ENCODE results near the gene BCL10. TPM values are rescaled to one million over a fixed set of nuclear protein-coding genes. Genes with fewer than 3 reads are reported as not detected.

Gene BCL10
- total RNA-seq, 2 experiments from 2014 or later = 50.0 to 52.0 TPM

DNA sequence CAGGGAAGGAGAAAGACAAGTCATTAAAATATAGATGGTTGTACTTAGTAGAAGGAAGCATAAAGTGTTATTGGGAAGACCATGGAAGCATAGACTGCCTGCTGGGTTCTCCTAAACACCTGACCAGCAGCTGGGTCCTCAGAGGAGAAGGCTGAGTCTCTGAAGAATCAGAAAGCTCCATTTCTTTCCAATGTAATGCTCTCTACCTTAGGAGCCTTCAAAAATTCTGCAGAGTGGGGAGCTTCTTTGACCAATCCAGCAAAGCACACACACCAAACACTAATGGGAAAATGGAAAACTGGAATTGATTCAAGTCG is 21.1 kb upstream of the BCL10 start:
- ATAC-seq (ENCODE audit: poor library complexity) (no peak), DNase-seq (no peak)
- no peak overlapping the region for H3K4me3 ChIP-seq (ENCODE audit: low read length)
- no peaks in the 10 kb centered on the region for H3K9me3 ChIP-seq (ENCODE audit: control insufficient read depth in 1 of 2, insufficient read depth in 1 of 2, low read length in 2 of 2)
- CTCF ChIA-PET = interaction anchor here (1.0 to 1.6 kb wide), 2 partner anchors 18 to 105 kb away, joined by 3 read pairs; no protein-coding TSS in a partner anchor
- Mint-ChIP-seq H3K4me3 (no peak overlapping the region), H3K9me3 (no peaks in the 10 kb centered on the region), H3K36me3 (ENCODE audit: low read depth) (no peaks in the 10 kb centered on the region), H3K27me3 (no peaks in the 10 kb centered on the region), H3K27ac (no peak overlapping the region), H3K4me1 (ENCODE audit: low read depth) (peaks cover 10% of the 10 kb centered on the region)
- POLR2A ChIA-PET = no interaction called here
- H3K27me3 ChIP-seq (ENCODE audit: control insufficient read depth in 1 of 2, insufficient read depth in 2 of 2, low read length in 2 of 2) = no peaks in the 10 kb centered on the region
- TF ChIP-seq, protein P1, sequence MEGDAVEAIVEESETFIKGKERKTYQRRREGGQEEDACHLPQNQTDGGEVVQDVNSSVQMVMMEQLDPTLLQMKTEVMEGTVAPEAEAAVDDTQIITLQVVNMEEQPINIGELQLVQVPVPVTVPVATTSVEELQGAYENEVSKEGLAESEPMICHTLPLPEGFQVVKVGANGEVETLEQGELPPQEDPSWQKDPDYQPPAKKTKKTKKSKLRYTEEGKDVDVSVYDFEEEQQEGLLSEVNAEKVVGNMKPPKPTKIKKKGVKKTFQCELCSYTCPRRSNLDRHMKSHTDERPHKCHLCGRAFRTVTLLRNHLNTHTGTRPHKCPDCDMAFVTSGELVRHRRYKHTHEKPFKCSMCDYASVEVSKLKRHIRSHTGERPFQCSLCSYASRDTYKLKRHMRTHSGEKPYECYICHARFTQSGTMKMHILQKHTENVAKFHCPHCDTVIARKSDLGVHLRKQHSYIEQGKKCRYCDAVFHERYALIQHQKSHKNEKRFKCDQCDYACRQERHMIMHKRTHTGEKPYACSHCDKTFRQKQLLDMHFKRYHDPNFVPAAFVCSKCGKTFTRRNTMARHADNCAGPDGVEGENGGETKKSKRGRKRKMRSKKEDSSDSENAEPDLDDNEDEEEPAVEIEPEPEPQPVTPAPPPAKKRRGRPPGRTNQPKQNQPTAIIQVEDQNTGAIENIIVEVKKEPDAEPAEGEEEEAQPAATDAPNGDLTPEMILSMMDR (IDR thresholded peaks at IDR 0.05) = no peak
- intact Hi-C loops (cut with DNase I, micrococcal nuclease) = no loop called here
- no peaks in the 10 kb centered on the region for H3K36me3 ChIP-seq (ENCODE audit: insufficient read depth, low read length)
- no peak overlapping the region for H3K27ac ChIP-seq (ENCODE audit: low read depth in 1 of 2, low read length in 2 of 2)
- peaks cover 13% of the 10 kb centered on the region for H3K4me1 ChIP-seq (ENCODE audit: insufficient read depth, low read length)

DNA sequence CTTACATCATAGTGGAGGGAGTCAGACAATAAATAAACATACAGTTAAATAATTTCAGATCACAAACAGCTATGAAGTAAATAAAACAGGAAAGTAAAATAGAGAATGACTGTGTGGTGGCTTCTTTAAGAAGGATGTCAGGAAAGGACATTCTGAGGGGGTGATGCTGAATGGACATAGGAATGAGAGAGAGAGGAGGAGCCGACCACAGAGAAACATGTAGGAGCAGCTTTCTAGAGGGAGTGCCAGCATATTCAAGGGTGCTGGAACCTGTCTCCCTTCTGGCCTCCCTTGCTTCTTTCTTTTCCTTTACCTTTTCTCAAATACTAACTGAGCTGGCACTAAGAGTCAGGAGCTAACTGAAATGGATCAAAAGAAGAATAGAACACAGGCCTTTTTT is 20.5 kb upstream of the BCL10 start:
- ChIA-PET CTCF (interaction anchor here (1.0 to 1.6 kb wide), 2 partner anchors 19 to 105 kb away, joined by 3 read pairs; no protein-coding TSS in a partner anchor), POLR2A (no interaction called here)
- H3K4me1 Mint-ChIP-seq (ENCODE audit: low read depth) = peaks cover 10% of the 10 kb centered on the region
- H3K27me3 Mint-ChIP-seq = no peaks in the 10 kb centered on the region
- Histone ChIP-seq H3K4me3 (ENCODE audit: low read length) (no peak overlapping the region), H3K27me3 (ENCODE audit: control insufficient read depth in 1 of 2, insufficient read depth in 2 of 2, low read length in 2 of 2) (no peaks in the 10 kb centered on the region), H3K36me3 (ENCODE audit: insufficient read depth, low read length) (no peaks in the 10 kb centered on the region), H3K9me3 (ENCODE audit: control insufficient read depth in 1 of 2, insufficient read depth in 1 of 2, low read length in 2 of 2) (no peaks in the 10 kb centered on the region), H3K4me1 (ENCODE audit: insufficient read depth, low read length) (peaks cover 13% of the 10 kb centered on the region), H3K27ac (ENCODE audit: low read depth in 1 of 2, low read length in 2 of 2) (no peak overlapping the region)
- no peaks in the 10 kb centered on the region for H3K36me3 Mint-ChIP-seq (ENCODE audit: low read depth)
- ATAC-seq (ENCODE audit: poor library complexity) (no peak), DNase-seq (no peak)
- H3K4me3 Mint-ChIP-seq = no peak overlapping the region
- H3K9me3 Mint-ChIP-seq = no peaks in the 10 kb centered on the region
- H3K27ac Mint-ChIP-seq = no peak overlapping the region
- intact Hi-C loops (cut with DNase I, micrococcal nuclease) = no loop called here
- TF ChIP-seq, protein P1 (IDR thresholded peaks at IDR 0.05) = no peak

DNA sequence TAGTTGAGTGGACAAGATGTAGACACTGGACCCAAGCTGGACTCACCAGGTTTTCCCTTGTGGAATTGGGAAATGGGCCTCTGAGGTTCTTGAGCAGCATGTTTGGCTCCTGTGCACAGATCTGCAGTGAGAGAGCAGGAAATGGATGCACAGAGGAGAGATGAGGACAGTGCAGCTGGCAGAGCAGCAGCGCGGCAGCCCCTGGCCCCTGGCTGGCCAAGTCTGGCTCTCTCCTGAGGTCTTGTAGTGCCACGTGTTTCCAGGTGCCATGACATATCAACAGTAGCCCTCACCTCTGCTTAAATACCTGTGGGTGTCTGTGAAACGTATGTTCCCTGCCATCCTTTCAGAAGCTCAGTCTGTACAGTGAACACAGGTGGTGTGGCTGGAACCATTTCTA is 19.2 kb upstream of the BCL10 start:
- Histone ChIP-seq H3K27me3 (ENCODE audit: control insufficient read depth in 1 of 2, insufficient read depth in 2 of 2, low read length in 2 of 2) (no peaks in the 10 kb centered on the region), H3K27ac (ENCODE audit: low read depth in 1 of 2, low read length in 2 of 2) (no peak overlapping the region), H3K4me1 (ENCODE audit: insufficient read depth, low read length) (peaks cover 13% of the 10 kb centered on the region), H3K36me3 (ENCODE audit: insufficient read depth, low read length) (no peaks in the 10 kb centered on the region), H3K9me3 (ENCODE audit: control insufficient read depth in 1 of 2, insufficient read depth in 1 of 2, low read length in 2 of 2) (no peaks in the 10 kb centered on the region), H3K4me3 (ENCODE audit: low read length) (no peak overlapping the region)
- DNase-seq (no peak), ATAC-seq (ENCODE audit: poor library complexity) (no peak)
- ChIA-PET POLR2A (no interaction called here), CTCF (interaction anchor here (1.3 kb wide), 1 partner anchor 13 kb away, joined by 3 read pairs; no protein-coding TSS in a partner anchor)
- intact Hi-C loops (cut with DNase I, micrococcal nuclease) = no loop called here
- Mint-ChIP-seq H3K27me3 (no peaks in the 10 kb centered on the region), H3K4me3 (no peak overlapping the region), H3K9me3 (no peaks in the 10 kb centered on the region), H3K4me1 (ENCODE audit: low read depth) (peaks cover 10% of the 10 kb centered on the region), H3K27ac (no peak overlapping the region), H3K36me3 (ENCODE audit: low read depth) (no peaks in the 10 kb centered on the region)
- TF ChIP-seq, protein P1 (IDR thresholded peaks at IDR 0.05) = no peak
